Adrenal gland (tissue), 12 donors: ENCODE data around the gene MSRB1. TPM values are rescaled to one million over a fixed set of nuclear protein-coding genes. Genes with fewer than 3 reads are reported as not detected.

ENCODE experiments used
- DNase-seq, 7 donors: peaks; one replicate each; pipeline ENCODE4 v3.0.0-alpha.2; 2019 to 2020
- H3K27ac ChIP-seq, 5 donors: fragments of 200-600 bp; sonication (generic) in 4 of 5; 1 replicate in 3 of 5; 2 replicates in 2 of 5; pipeline versions ENCODE4 v1.5.1 to v1.8.0; 2016 to 2020; ENCODE audit warnings: mild to moderate bottlenecking in 1 of 5
- H3K27me3 ChIP-seq: fragments of 200-600 bp; 2 replicates; pipeline ENCODE4 v1.8.0; 2021
- H3K36me3 ChIP-seq, 2 donors: fragments of 200-600 bp; replicated peaks in 1 of 2; 1 replicate in 1 of 2; 2 replicates in 1 of 2; pipeline versions ENCODE4 v1.5.1 to v1.8.0; 2018 to 2022
- H3K4me1 ChIP-seq, 2 donors: fragments of 200-600 bp; replicated peaks in 1 of 2; 1 replicate in 1 of 2; 2 replicates in 1 of 2; pipeline versions ENCODE4 v1.5.1 to v1.8.0; 2018 to 2021
- H3K4me3 ChIP-seq, 4 donors: fragments of 200-600 bp; sonication (generic) in 3 of 4; one replicate each; pipeline ENCODE4 v1.5.1; 2016 to 2018
- H3K9me3 ChIP-seq, 3 donors: fragments of 200-600 bp; sonication (generic) in 1 of 3; replicated peaks in 1 of 3; 1 replicate in 2 of 3; 2 replicates in 1 of 3; pipeline versions ENCODE4 v1.5.1 to v1.8.0; 2016 to 2021
- POLR2A ChIP-seq, 2 donors: fragments of 450-650 bp; IDR thresholded peaks; one replicate each; pipeline ENCODE4 v1.6.1; 2017; ENCODE audit warnings: antibody characterized with exemption in 2 of 2, mild to moderate bottlenecking in 2 of 2, moderate library complexity in 1 of 2
- WGBS, 4 donors: extraction: QIAGEN DNeasy Blood & Tissue Kit in 2 of 4; methylation state at CpG; one replicate each; pipeline versions ENCODE4 v1.1.5 to v1.1.7; 2013 to 2017; 5-methylcytosine and 5-hydroxymethylcytosine counted together
- intact Hi-C, 2 donors: fragments of 100-400 bp; cut with DNase I; formaldehyde crosslinking; loops; one replicate each; pipeline versions ENCODE4 v1.14.1 to v1.15.0; 2022 to 2023
- polyA plus RNA-seq, 3 donors: library from polyadenylated mRNA; stranded (reverse); fragments of 200-250 nt in 2 of 3; fragments of 350-450 nt in 1 of 3; fragmentation: Illumina TruSeq in 1 of 3; extraction: RNeasy Lipid Tissue Mini Kit (QIAGEN cat#74804) in 1 of 3; gene quantifications; one replicate each; pipeline ENCODE4 v1.2.3, GENCODE V29; 2013 to 2014
- total RNA-seq, 9 donors: library from RNA; depleted of rRNA in 4 of 9; stranded (reverse); fragments of >200 nt in 4 of 9; fragments of 120-200 nt in 1 of 9; fragmentation: NEBNext Ultra II Directional in 1 of 9; extraction: Animal tissue kit (Norgen Biotek cat#: 25700) in 1 of 9; gene quantifications; one replicate each; pipeline versions ENCODE4 v1.1.0 to v1.2.4, GENCODE V29; 2013 to 2023
- TF ChIP-seq, protein P1 (sequence below), 6 experiments: fragments of 450-650 bp in 4 of 6; fragments of 200-600 bp in 2 of 6; sonication (generic) in 1 of 6; IDR thresholded peaks; 1 replicate in 5 of 6; 2 replicates in 1 of 6; pipeline versions ENCODE4 v1.5.1 to v1.8.0; 2016 to 2021; ENCODE audit warnings: antibody characterized with exemption in 6 of 6, mild to moderate bottlenecking in 2 of 6, moderate library complexity in 1 of 6
- donor health status: healthy with polysubstance abuse.
- donor health status: Bipolar disorder and iron deficiency.
- donor health status: DM: yes; HTN: yes; CAD: no.
- donor health status: DM: no; HTN: no; CAD: no.
- donor health status: DM: no; HTN: no; CAD: no.
- donor health status: DM: yes; HTN: yes; CAD: no.

The MSRB1 gene
- total and polyA plus RNA-seq, 12 donors, result 8.1 to 38.9 (median 16.1) TPM

DNA sequence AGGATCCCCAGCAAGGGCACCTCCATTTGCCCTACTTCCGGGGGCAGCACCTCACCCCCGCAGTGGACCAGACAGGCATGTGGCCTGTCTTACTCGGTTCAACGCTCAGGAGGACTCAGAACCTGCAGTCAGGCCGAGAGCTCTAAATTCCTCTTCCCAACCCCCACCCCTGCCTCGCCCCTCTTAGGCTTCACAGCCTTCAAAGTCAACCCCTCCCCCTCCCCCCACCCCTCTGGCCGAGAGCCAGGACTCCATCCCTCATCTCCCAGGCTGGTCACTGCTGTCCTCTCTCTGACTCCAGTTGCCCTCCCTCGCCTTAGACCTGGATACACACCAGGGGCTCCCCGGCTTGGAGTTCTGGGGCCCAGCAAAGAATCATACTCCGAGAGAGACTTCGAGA lies 16.7 kb downstream of the MSRB1 start:
- Histone ChIP-seq H3K4me3 (no peak overlapping the region), H3K27ac (no peak overlapping the region), H3K36me3 (no peaks in the 10 kb centered on the region), H3K9me3 (no peaks in the 10 kb centered on the region), H3K27me3 (peaks cover 20% of the 10 kb centered on the region), H3K4me1 (peaks cover 6 to 15% of the 10 kb centered on the region in 2 donors)
- 57 to 76% (median 62%) methylated on average over 8 to 11 of the region's 11 CpGs for WGBS, 4 donors
- TF ChIP-seq POLR2A (IDR thresholded peaks at IDR 0.05), result no peak
- TF ChIP-seq, protein P1, sequence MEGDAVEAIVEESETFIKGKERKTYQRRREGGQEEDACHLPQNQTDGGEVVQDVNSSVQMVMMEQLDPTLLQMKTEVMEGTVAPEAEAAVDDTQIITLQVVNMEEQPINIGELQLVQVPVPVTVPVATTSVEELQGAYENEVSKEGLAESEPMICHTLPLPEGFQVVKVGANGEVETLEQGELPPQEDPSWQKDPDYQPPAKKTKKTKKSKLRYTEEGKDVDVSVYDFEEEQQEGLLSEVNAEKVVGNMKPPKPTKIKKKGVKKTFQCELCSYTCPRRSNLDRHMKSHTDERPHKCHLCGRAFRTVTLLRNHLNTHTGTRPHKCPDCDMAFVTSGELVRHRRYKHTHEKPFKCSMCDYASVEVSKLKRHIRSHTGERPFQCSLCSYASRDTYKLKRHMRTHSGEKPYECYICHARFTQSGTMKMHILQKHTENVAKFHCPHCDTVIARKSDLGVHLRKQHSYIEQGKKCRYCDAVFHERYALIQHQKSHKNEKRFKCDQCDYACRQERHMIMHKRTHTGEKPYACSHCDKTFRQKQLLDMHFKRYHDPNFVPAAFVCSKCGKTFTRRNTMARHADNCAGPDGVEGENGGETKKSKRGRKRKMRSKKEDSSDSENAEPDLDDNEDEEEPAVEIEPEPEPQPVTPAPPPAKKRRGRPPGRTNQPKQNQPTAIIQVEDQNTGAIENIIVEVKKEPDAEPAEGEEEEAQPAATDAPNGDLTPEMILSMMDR (IDR thresholded peaks at IDR 0.05), result no peak
- no peak for DNase-seq
- intact Hi-C loops, result no loop called here

DNA sequence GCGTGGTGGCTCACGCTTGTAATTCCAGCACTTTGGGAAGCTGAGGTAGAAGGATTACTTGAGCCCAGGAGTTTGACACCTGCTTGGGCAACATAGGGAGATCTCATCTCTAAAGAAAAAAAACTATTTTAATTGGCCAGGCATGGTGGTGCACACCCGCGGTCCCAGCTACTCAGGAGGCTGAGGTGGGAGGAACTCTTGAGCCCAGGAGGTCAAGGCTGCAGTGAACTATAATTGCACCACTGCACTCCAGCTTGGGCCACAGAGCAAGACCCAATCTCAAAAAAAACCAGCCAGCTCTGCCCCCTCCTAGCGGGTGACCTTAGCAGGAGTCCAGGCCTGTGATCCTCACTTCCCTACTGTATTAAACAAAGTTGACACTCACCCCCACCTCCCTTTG lies 18.9 kb downstream of the MSRB1 start:
- DNase-seq, result no peak
- 54 to 63% (median 61%) methylated on average over 4 to 5 of the region's 5 CpGs for WGBS, 4 donors
- Histone ChIP-seq H3K36me3 (no peaks in the 10 kb centered on the region), H3K27me3 (peaks cover 37% of the 10 kb centered on the region), H3K4me3 (no peak overlapping the region), H3K9me3 (no peaks in the 10 kb centered on the region), H3K27ac (no peak overlapping the region), H3K4me1 (peaks cover 3 to 9% of the 10 kb centered on the region in 2 donors)
- intact Hi-C loops, result no loop called here
- no peak for TF ChIP-seq POLR2A (IDR thresholded peaks at IDR 0.05)
- TF ChIP-seq, protein P1 (IDR thresholded peaks at IDR 0.05), result no peak

DNA sequence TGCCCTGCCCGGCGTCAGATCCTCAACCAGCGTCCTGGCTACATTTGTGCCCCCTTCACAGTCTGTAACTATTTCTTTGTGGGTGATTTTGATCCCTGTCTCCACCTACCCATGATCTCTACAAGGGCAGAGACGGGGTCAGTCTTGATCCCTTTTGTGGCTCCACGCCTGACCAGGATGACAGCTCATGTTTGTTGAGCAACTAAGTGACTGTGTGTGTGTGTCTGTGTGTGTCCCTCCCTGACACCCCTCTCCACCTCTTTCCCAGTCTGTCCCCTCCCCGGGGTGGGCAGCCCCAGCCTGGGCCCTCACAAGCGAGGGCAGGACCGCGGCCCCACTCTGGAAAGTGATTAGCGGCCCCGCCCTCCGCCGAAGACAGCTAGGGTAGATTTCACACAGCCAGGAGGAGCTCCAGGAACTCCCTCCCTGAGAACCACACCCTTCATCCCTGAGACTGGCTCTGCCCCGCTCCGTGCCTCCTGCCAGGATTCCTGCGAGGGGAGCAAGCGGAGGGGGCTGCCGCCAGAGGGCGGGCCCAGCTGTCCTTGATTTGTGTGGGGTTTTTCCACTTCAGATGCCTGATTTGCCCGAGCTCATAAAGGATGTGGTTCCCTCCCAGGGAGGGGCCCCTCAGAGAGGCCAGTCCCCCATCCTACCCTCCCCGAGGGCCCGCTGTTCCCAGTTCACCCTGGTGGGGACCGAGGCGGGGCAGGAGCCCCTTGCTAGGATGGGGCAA lies 19.5 kb downstream of the MSRB1 start:
- intact Hi-C loops, result no loop called here
- H3K4me1 ChIP-seq, result peaks cover 0 to 8% of the 10 kb centered on the region in 2 donors
- H3K4me3 ChIP-seq, result no peak overlapping the region
- TF ChIP-seq, protein P1 (IDR thresholded peaks at IDR 0.05), result peak in 2 of 6 experiments; percentile 13 to 18
- TF ChIP-seq POLR2A (IDR thresholded peaks at IDR 0.05), result no peak
- no peaks in the 10 kb centered on the region for H3K36me3 ChIP-seq
- no peaks in the 10 kb centered on the region for H3K9me3 ChIP-seq
- H3K27me3 ChIP-seq, result peaks cover 43% of the 10 kb centered on the region
- DNase-seq, result peak in 3 of 7 donors; percentile 32 to 54 (median 36)
- no peak overlapping the region for H3K27ac ChIP-seq
- 16 to 44% (median 26%) methylated on average over 12 to 24 of the region's 24 CpGs for WGBS, 4 donors

DNA sequence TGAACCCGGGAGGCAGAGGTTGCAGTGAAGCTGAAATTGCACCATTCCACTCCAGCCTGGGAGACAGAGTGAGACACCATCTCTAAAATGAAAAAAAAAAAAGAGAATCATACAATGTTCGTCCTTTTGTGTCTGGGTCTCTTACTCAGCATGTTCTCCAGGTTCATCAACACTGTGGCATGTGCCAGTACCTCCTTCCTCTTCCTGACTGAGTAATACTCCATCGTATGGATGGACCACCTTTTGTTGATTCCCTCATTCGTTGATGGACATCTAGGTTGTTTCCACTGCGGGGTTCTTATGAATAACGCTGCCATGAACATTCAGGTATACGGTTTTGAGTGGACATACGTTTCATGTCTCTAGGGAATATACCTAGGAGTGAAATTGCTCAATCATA lies 20.6 kb downstream of the MSRB1 start:
- peaks cover 0 to 8% of the 10 kb centered on the region in 2 donors for H3K4me1 ChIP-seq
- H3K36me3 ChIP-seq, result no peaks in the 10 kb centered on the region
- no peaks in the 10 kb centered on the region for H3K9me3 ChIP-seq
- DNase-seq, result no peak
- no peak overlapping the region for H3K4me3 ChIP-seq
- peaks cover 51% of the 10 kb centered on the region for H3K27me3 ChIP-seq
- intact Hi-C loops, result no loop called here
- 66 to 81% (median 76%) methylated on average over 8 of the region's 8 CpGs for WGBS, 4 donors
- TF ChIP-seq, protein P1 (IDR thresholded peaks at IDR 0.05), result no peak
- no peak for TF ChIP-seq POLR2A (IDR thresholded peaks at IDR 0.05)
- no peak overlapping the region for H3K27ac ChIP-seq
